DND-41 (cell line): ENCODE data around the gene RNF128.

Source experiments
- ATAC-seq: fragments of 200-7000 bp; cut with Tn5 transposase; 3 replicates; pipeline ENCODE4 v1.9.1; 2021; ENCODE audit warnings: low read depth; ENCODE audit not compliant: insufficient read depth
- DNase-seq: peaks from one replicate; pipeline ENCODE4 v3.0.0-alpha.2; 2020
- H2AFZ ChIP-seq: 2 replicates; pipeline ENCODE4 v1.6.0; 2012; ENCODE audit warnings: low read depth, low read length
- H3K27ac ChIP-seq: 2 replicates; pipeline ENCODE4 v1.5.1; 2012; ENCODE audit warnings: low read length, inconsistent platforms
- H3K27me3 ChIP-seq: fragments of 200-600 bp; sonication (generic); 2 replicates; pipeline ENCODE4 v1.6.0; 2012; ENCODE audit warnings: low read length, mild to moderate bottlenecking, inconsistent platforms; ENCODE audit not compliant: insufficient read depth, poor library complexity
- H3K36me3 ChIP-seq: 2 replicates; pipeline ENCODE4 v1.5.1; 2012; ENCODE audit warnings: low read length, inconsistent platforms; ENCODE audit not compliant: insufficient read depth
- H3K4me1 ChIP-seq: 2 replicates; pipeline ENCODE4 v1.5.1; 2012; ENCODE audit warnings: mild to moderate bottlenecking, low read length; ENCODE audit not compliant: insufficient read depth
- H3K4me2 ChIP-seq: 2 replicates; pipeline ENCODE4 v1.6.0; 2012; ENCODE audit warnings: mild to moderate bottlenecking, moderate library complexity, low read length, inconsistent platforms; ENCODE audit not compliant: insufficient read depth
- H3K4me3 ChIP-seq, 2 experiments: fragments of 200-600 bp in 1 of 2; shearing (Covaris generic) in 1 of 2; 2 replicates each; pipeline ENCODE4 v1.5.1; 2012 to 2016; ENCODE audit warnings: inconsistent platforms in 2 of 2, low read length in 2 of 2, mild to moderate bottlenecking in 2 of 2, low read depth in 1 of 2, moderate library complexity in 1 of 2
- H3K79me2 ChIP-seq: 2 replicates; pipeline ENCODE4 v1.6.0; 2012; ENCODE audit warnings: low read length, inconsistent platforms; ENCODE audit not compliant: insufficient read depth
- H3K9ac ChIP-seq: 2 replicates; pipeline ENCODE4 v1.6.0; 2012; ENCODE audit warnings: low read depth, mild to moderate bottlenecking, inconsistent platforms, low read length, moderate library complexity
- H3K9me3 ChIP-seq: 2 replicates; pipeline ENCODE4 v1.5.1; 2012; ENCODE audit warnings: low read length, moderate library complexity, mild to moderate bottlenecking, inconsistent platforms; ENCODE audit not compliant: insufficient read depth, severe bottlenecking
- H4K20me1 ChIP-seq: 2 replicates; pipeline ENCODE4 v1.6.0; 2012; ENCODE audit warnings: low read length; ENCODE audit not compliant: insufficient read depth
- CTCF ChIP-seq: IDR thresholded peaks from 2 replicates; pipeline ENCODE4 v1.5.1; 2012; ENCODE audit warnings: borderline replicate concordance, low read length, moderate library complexity, mild to moderate bottlenecking; ENCODE audit not compliant: poor library complexity, severe bottlenecking; ENCODE audit errors: extremely low read depth
- EZH2 ChIP-seq: IDR thresholded peaks from 3 replicates; pipeline ENCODE4 v1.6.1; 2012; ENCODE audit warnings: borderline replicate concordance, low read depth, mild to moderate bottlenecking, moderate library complexity, low read length, inconsistent platforms; ENCODE audit not compliant: severe bottlenecking

Gene RNF128, protein sequence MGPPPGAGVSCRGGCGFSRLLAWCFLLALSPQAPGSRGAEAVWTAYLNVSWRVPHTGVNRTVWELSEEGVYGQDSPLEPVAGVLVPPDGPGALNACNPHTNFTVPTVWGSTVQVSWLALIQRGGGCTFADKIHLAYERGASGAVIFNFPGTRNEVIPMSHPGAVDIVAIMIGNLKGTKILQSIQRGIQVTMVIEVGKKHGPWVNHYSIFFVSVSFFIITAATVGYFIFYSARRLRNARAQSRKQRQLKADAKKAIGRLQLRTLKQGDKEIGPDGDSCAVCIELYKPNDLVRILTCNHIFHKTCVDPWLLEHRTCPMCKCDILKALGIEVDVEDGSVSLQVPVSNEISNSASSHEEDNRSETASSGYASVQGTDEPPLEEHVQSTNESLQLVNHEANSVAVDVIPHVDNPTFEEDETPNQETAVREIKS

GRCh38 chrX:106726485-106727437, at the start of gene RNF128:
Gene RNF128, plus strand, starts transcription at chrX:106726701. Its CDS starts 213 bp downstream, at chrX:106726914.
- Histone ChIP-seq H3K27me3 (no peaks in the 10 kb centered on the region), H2AFZ (no peak within 1 kb of the TSS), H3K4me2 (no peak within 1 kb of the TSS)

DNA sequence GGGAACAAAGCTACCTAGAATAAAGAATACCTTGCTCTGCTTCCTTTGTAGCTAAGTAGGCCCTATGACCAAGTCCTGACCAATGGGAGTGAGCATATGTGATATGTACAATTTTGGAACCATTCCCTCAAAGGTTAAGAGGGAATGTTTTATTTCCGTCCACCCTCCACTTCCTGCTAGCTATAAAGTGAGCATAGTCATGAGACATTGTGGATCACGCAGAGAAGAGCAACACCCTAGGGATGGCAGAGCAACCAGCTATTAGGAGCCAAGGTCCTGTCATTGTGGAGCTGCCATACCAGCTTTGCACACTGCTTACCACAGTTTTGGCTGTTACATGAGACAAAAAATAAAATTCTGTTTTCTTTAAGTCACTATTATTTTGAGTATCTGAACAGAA, 45.8 kb upstream of the RNF128 start:
- Histone ChIP-seq H3K4me3 (no peak overlapping the region), H3K9me3 (no peaks in the 10 kb centered on the region), H3K9ac (no peak overlapping the region), H3K27ac (no peak overlapping the region), H4K20me1 (no peaks in the 10 kb centered on the region), H3K27me3 (no peaks in the 10 kb centered on the region), H3K36me3 (no peaks in the 10 kb centered on the region), H3K79me2 (no peaks in the 10 kb centered on the region), H2AFZ (no peak overlapping the region), H3K4me2 (no peak overlapping the region), H3K4me1 (no peaks in the 10 kb centered on the region)
- TF ChIP-seq EZH2 (no peak), CTCF (no peak)
- ATAC-seq = no peak
- no peak for DNase-seq

More at GRCh38 chrX:106726485-106727437, at the start of gene RNF128:
- Histone ChIP-seq H3K4me1 (no peaks in the 10 kb centered on the region), H3K36me3 (no peaks in the 10 kb centered on the region), H4K20me1 (no peaks in the 10 kb centered on the region), H3K27ac (no peak within 1 kb of the TSS), H3K79me2 (no peaks in the 10 kb centered on the region), H3K9ac (no peak within 1 kb of the TSS), H3K9me3 (no peaks in the 10 kb centered on the region), H3K4me3 (no peak within 1 kb of the TSS)
- ATAC-seq = no peak
- TF ChIP-seq CTCF = no peak
- no peak for DNase-seq

DNA sequence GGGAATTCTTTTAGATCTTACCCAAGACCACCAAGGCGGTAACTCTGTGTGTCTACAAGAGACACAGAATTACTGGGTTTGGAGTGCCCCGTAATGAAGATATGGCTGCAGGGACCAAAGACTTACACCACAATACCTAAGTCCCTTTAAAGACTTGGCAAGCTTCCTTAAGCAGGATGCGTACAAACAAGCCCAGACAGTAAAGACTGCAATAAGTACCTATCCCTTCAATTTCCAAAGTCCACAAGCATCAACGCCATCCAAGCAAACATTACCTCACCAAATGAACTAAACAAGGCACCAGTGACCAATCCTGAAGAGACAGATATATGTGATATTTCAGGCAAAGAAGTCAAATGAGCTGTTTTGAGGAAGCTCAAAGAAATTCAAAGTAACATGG, 42.3 kb upstream of the RNF128 start:
- Histone ChIP-seq H3K4me1 (no peaks in the 10 kb centered on the region), H3K27ac (no peak overlapping the region), H3K9me3 (no peaks in the 10 kb centered on the region), H3K36me3 (no peaks in the 10 kb centered on the region), H3K79me2 (no peaks in the 10 kb centered on the region), H3K4me2 (no peak overlapping the region), H2AFZ (no peak overlapping the region), H3K27me3 (no peaks in the 10 kb centered on the region), H3K4me3 (no peak overlapping the region), H4K20me1 (no peaks in the 10 kb centered on the region), H3K9ac (no peak overlapping the region)
- no peak for TF ChIP-seq CTCF
- TF ChIP-seq EZH2 = no peak
- no peak for ATAC-seq
- no peak for DNase-seq
